Measurements from ENCODE around the gene AIFM2. TPM values are rescaled to one million over a fixed set of nuclear protein-coding genes. Genes with fewer than 3 reads are reported as not detected.
"Not testable (repeated sequence)": the region's sequence is repeated elsewhere in the genome, so short reads cannot be mapped to it uniquely, and the experiment has no call there.

Gene AIFM2
- total RNA-seq = 3.7 and 11.6 TPM in 2 replicates

DNA sequence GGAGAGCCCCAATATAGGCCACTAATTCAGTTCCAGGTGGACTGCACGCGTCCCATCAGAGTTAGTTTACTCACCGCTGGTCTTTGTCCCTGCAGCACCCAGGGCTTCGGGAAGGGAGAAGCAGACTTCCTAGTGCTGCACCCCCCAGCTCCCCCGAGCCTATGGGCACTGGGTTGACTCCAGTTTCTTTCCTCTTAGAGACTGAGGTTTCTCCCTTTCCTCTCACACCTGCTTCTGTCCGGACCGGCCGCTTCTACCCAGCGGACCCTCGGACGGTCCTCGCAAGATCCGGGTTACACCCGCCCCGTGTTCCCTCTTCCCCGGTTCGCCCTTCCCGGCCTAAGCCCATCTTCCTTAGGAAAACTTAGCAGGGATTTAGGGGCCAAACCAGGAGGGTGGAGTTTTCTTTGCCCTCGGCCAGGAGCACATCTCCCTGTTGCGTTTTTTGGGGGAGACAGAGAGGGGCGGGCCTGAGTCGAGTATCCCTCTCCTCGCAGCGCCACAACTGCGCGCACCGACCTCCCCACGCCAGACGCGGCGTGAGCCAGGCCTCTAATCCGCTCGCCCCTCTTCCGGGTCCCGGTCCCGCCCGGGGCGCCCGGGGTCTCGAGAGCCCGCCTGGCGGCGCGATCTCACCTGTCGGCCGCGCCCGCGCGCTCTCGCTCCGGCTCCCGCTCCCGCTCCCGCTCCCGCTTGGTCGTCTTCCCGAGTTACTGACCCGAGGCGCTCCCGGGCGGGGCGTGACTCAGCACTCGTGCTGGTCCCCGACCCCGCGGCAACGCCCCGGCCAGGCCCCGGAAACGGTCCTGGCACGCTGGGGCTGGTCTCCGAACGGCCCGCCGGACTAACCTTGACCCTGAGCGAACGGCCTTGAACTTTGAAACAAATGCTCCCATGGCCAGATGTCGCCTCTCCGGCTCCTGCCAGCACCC lies at the start of gene AIFM2:
AIFM2 (minus strand) TSS at position 728 of the 932 bp plus-strand sequence. CDS start 8,741 bp downstream, outside the sequence.
- H3K4me3 ChIP-seq (ENCODE audit: low read depth, low read length) = peak within 1 kb of the TSS; percentile 80
- TF ChIP-seq, protein P1, sequence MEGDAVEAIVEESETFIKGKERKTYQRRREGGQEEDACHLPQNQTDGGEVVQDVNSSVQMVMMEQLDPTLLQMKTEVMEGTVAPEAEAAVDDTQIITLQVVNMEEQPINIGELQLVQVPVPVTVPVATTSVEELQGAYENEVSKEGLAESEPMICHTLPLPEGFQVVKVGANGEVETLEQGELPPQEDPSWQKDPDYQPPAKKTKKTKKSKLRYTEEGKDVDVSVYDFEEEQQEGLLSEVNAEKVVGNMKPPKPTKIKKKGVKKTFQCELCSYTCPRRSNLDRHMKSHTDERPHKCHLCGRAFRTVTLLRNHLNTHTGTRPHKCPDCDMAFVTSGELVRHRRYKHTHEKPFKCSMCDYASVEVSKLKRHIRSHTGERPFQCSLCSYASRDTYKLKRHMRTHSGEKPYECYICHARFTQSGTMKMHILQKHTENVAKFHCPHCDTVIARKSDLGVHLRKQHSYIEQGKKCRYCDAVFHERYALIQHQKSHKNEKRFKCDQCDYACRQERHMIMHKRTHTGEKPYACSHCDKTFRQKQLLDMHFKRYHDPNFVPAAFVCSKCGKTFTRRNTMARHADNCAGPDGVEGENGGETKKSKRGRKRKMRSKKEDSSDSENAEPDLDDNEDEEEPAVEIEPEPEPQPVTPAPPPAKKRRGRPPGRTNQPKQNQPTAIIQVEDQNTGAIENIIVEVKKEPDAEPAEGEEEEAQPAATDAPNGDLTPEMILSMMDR (conservative IDR thresholded peaks at IDR 0.05; ENCODE audit: low read depth, low read length) = no peak
- DNase-seq (ENCODE audit: low read depth) = no peak

DNA sequence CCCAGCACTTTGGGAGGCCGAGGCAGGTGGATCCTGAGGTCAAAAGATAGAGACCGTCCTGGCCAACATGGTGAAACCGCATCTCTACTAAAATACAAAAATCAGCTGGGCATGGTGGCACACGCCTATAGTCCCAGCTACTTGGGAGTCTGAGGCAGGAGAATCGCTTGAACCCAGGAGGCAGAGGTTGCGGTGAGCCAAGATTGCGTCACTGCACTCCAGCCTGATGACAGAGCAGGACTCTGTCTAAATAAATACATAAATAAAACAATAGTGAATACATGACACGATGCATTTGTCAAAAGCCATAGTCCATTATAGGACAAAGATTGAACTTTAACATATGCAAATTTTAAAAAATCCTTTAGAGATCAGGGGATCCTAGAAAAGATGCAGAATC lies 46.6 kb upstream of the AIFM2 start:
- not testable (repeated sequence) for H3K4me3 ChIP-seq (ENCODE audit: low read depth, low read length); DNase-seq (ENCODE audit: low read depth)

DNA sequence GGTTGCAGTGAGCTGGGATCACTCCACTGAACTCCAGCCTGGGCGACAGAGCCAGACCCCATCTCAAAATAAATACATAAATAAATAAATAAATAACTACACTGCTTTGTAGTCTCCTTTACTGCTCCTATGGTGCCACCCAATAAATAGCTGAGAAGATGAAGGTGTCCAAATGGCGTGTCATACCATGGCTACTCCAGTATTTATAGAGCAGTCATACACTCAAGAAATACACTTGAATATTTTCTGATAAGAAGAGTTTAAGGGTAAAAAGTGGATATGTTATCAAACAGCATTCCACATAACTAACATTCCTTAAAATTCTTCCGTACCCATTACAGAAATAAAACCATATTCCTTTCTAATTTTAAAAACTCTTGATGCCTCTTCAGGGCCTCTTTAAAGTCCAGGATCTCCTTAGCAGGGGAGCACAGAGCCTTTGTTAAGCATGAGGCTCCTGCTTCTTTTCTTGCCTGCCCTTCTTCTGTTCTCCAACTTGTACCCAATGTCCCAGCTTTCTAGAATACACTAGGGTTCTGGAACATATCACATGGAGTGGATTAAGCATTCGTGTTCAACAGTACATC lies 45.6 kb upstream of the AIFM2 start:
- no peak for DNase-seq (ENCODE audit: low read depth)
- TF ChIP-seq, protein P1 (conservative IDR thresholded peaks at IDR 0.05; ENCODE audit: low read depth, low read length) = no peak
- no peak overlapping the region for H3K4me3 ChIP-seq (ENCODE audit: low read depth, low read length)

DNA sequence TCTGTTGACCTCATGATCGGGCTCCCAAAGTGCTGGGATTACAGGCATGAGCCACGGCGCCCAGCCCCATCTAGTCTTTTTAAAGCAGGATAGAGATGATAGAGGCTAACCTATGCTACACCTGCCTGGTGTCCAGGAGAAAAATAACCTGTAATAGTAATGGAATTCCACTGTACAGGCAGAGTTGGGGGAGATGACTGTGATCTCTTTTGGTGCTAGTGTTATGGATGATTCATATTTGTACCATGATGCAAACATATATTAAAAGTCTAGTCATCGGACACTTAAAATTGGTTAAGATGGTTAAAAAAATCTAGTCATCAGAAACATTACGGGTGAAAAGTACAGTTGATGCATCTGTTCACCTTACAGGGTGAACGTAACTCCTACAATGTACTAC lies 43.8 kb upstream of the AIFM2 start:
- DNase-seq (ENCODE audit: low read depth) = no peak
- TF ChIP-seq, protein P1 (conservative IDR thresholded peaks at IDR 0.05; ENCODE audit: low read depth, low read length) = no peak
- no peak overlapping the region for H3K4me3 ChIP-seq (ENCODE audit: low read depth, low read length)

DNA sequence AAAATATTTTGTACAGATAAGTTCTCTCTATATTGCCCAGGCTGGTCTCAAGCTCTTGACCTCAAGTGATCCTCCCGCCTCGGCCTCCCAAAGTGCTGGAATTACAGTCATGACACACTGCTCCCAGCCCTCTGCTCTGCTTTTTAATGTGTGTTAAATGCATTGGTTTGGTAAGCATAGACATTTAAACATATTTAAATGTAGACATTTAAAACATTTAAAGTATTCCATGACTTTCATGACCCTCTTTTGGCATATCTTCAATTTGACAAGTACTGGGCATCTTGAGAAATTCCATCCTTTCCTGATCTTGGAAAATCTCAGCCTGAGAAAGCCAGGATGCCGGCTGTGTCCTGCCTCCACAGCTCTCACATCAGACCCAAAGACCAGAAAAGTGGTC lies 42.9 kb upstream of the AIFM2 start:
- H3K4me3 ChIP-seq (ENCODE audit: low read depth, low read length) = no peak overlapping the region
- TF ChIP-seq, protein P1 (conservative IDR thresholded peaks at IDR 0.05; ENCODE audit: low read depth, low read length) = no peak
- DNase-seq (ENCODE audit: low read depth) = no peak

DNA sequence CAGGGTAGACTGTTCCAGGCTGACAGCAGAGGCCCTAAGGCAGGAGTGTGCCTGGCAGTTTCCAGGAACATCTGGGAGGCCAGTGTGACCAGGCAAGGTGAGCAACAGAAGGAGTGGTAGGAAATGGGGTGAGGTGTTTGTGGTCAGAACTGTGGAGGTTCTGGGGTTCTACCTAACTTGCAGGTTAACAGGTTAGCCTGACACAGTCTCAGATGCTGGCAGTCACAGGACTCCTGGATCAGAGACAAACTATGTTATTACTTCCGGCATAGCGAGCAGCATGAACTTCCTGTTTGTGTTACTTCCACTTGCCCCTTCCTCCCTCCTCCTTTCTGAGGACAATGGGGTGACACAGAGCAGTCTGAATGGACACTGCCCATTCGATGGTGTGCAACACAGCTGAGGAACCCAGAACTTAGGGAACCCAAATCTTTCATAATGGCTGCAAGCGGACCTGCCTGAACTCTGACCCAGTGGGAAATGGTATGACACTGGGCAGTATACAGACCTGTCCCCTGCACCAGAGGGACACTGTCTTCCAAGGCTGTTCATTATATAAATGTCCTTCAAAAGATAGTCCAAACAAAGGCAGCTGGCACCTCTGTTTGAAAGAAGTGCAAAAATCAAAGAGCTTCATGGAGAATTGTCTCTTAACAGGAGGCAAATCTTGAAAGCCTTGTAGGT lies 41.6 kb upstream of the AIFM2 start:
- DNase-seq (ENCODE audit: low read depth) = no peak
- TF ChIP-seq, protein P1 (conservative IDR thresholded peaks at IDR 0.05; ENCODE audit: low read depth, low read length) = no peak
- no peak overlapping the region for H3K4me3 ChIP-seq (ENCODE audit: low read depth, low read length)

Data from epithelial cell of proximal tubule (primary cell).